HepG2 (cell line): ENCODE measurements around the gene ASXL1. TPM values are rescaled to one million over a fixed set of nuclear protein-coding genes. Genes with fewer than 3 reads are reported as not detected.

Experiments used
- CBFB ChIP-seq: sonication (generic); formaldehyde crosslinking; IDR thresholded peaks from 2 replicates; pipeline ENCODE4 v1.4.0; 2020; ENCODE audit warnings: missing genetic modification reagents
- CCAR2 ChIP-seq: fragments of 200-400 bp; formaldehyde crosslinking; optimal IDR thresholded peaks from 2 replicates; pipeline ENCODE3; 2018; ENCODE audit warnings: low read depth, mild to moderate bottlenecking, low read length, moderate library complexity
- HNF1A ChIP-seq, 2 experiments: sonication (generic) in 1 of 2; formaldehyde crosslinking in 1 of 2; IDR thresholded peaks; 2 replicates each; pipeline versions ENCODE4 v1.4.0 to v1.6.1; 2016 to 2020; ENCODE audit warnings: borderline replicate concordance in 1 of 2, low read depth in 1 of 2, mild to moderate bottlenecking in 1 of 2, missing genetic modification reagents in 1 of 2
- JARID2 ChIP-seq: sonication (generic); formaldehyde crosslinking; IDR thresholded peaks from 2 replicates; pipeline ENCODE4 v1.8.1; 2023; ENCODE audit warnings: missing genetic modification reagents, inconsistent platforms; ENCODE audit not compliant: insufficient replicate concordance
- LCORL ChIP-seq, 2 experiments: fragments of 450-650 bp in 1 of 2; sonication (generic) in 1 of 2; formaldehyde crosslinking in 1 of 2; IDR thresholded peaks; 2 replicates each; pipeline versions ENCODE4 v1.5.0 to v1.6.1; 2017 to 2020; ENCODE audit warnings: antibody characterized with exemption in 1 of 2, missing genetic modification reagents in 1 of 2
- MEF2D ChIP-seq: sonication (generic); formaldehyde crosslinking; IDR thresholded peaks from 2 replicates; pipeline ENCODE4 v1.5.1; 2020; ENCODE audit warnings: mild to moderate bottlenecking, missing genetic modification reagents
- NR1H2 ChIP-seq: sonication (generic); formaldehyde crosslinking; IDR thresholded peaks from 2 replicates; pipeline ENCODE4 v1.8.1; 2022; ENCODE audit warnings: low read depth, missing genetic modification reagents, borderline replicate concordance
- ZFY ChIP-seq: sonication (generic); formaldehyde crosslinking; IDR thresholded peaks from 2 replicates; pipeline ENCODE4 v1.4.0; 2020; ENCODE audit warnings: missing genetic modification reagents
- ZNF205 ChIP-seq: IDR thresholded peaks from 2 replicates; pipeline ENCODE4 v1.6.1; 2018; ENCODE audit warnings: missing biosample characterization, missing genetic modification reagents
- ZNF335 ChIP-seq: sonication (generic); formaldehyde crosslinking; IDR thresholded peaks from 2 replicates; pipeline ENCODE4 v1.4.0; 2020; ENCODE audit warnings: missing genetic modification reagents
- ZNF670 ChIP-seq: sonication (generic); formaldehyde crosslinking; IDR thresholded peaks from 2 replicates; pipeline ENCODE4 v1.8.0; 2022; ENCODE audit warnings: mild to moderate bottlenecking, missing genetic modification reagents, borderline replicate concordance
- ZNF788 ChIP-seq: sonication (generic); formaldehyde crosslinking; IDR thresholded peaks from 2 replicates; pipeline ENCODE4 v1.5.0; 2020; ENCODE audit warnings: mild to moderate bottlenecking, missing genetic modification reagents, borderline replicate concordance
- ZSCAN22 ChIP-seq: sonication (generic); formaldehyde crosslinking; IDR thresholded peaks from 2 replicates; pipeline ENCODE4 v1.4.0; 2020; ENCODE audit warnings: mild to moderate bottlenecking, missing genetic modification reagents
- ZSCAN30 ChIP-seq: sonication (generic); formaldehyde crosslinking; IDR thresholded peaks from 2 replicates; pipeline ENCODE4 v1.5.0; 2020; ENCODE audit warnings: mild to moderate bottlenecking, missing genetic modification reagents
- polyA plus RNA-seq, 8 experiments: library from polyadenylated mRNA; depleted of rRNA in 3 of 8; stranded (reverse) in 7 of 8; unstranded in 1 of 8; fragments of >200 nt; fragmentation: Illumina TruSeq in 4 of 8; extraction: Trizol in 4 of 8; gene quantifications; 2 replicates each; pipeline versions ENCODE4 v1.2.1 to v1.2.3, GENCODE V29; 2011 to 2016; ENCODE audit warnings: low read depth in 4 of 8, missing spikeins in 1 of 8, mixed read lengths in 1 of 8; ENCODE audit not compliant: insufficient read depth in 1 of 8
- total RNA-seq, 5 experiments: library from RNA; depleted of rRNA; stranded (reverse); fragments of >200 nt; fragmentation: Illumina TruSeq; extraction: Trizol; gene quantifications; 2 replicates each; pipeline ENCODE4 v1.2.3, GENCODE V29; 2016; ENCODE audit warnings: low read depth in 1 of 5
- TF ChIP-seq, protein P1 (sequence below): sonication (generic); formaldehyde crosslinking; IDR thresholded peaks from 2 replicates; pipeline ENCODE4 v1.5.0; 2020; ENCODE audit warnings: missing genetic modification reagents
- TF ChIP-seq, protein P2 (sequence below): sonication (generic); formaldehyde crosslinking; IDR thresholded peaks from 2 replicates; pipeline ENCODE4 v1.4.0; 2020; ENCODE audit warnings: mild to moderate bottlenecking, missing genetic modification reagents
- TF ChIP-seq, protein P3 (sequence below): sonication (generic); formaldehyde crosslinking; IDR thresholded peaks from 2 replicates; pipeline ENCODE4 v1.4.0; 2020; ENCODE audit warnings: mild to moderate bottlenecking, missing genetic modification reagents
- TF ChIP-seq, protein P4 (sequence below): IDR thresholded peaks from 2 replicates; pipeline ENCODE4 v1.6.1; 2016; ENCODE audit warnings: missing genetic modification reagents, missing compliant biosample characterization

The ASXL1 gene
- total and polyA plus RNA-seq, 2 of the 13 experiments (the other 11 are each of a cell fraction or from before 2014, with no cell fraction given): 62.1 to 74.8 TPM

DNA sequence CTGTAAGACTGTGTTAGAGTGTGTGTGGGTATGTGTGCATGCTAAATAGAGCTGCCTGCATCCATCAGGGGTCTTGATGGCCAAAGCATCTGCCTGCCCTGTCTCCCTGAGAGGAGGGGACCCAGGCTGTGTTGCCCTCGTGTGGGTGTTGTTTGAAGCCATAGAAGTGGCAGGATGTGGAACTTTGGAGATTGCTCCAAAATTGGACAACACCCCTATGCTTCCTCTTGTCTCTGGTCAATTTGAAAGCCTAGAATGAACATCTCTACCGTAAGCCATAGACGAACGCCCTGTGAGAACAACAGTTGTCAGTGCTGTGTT, 82.6 kb downstream of the ASXL1 start (continued):
- TF ChIP-seq HNF1A (IDR thresholded peaks at IDR 0.05; ENCODE audit: low read depth) (no peak), HNF1A (CRISPR knock-in tag; IDR thresholded peaks at IDR 0.05; ENCODE audit: borderline replicate concordance) (no peak), ZNF788 (CRISPR knock-in tag) (peak; percentile 23; the same call in 1 of the 2 replicates), ZNF205 (CRISPR knock-in tag) (no peak), ZNF335 (CRISPR knock-in tag) (no peak), CBFB (CRISPR knock-in tag) (no peak), MEF2D (no peak), ZNF670 (0 out of 2 replicates have a peak, but pooled peaks have one; percentile 44), LCORL (IDR thresholded peaks at IDR 0.05) (no peak), LCORL (CRISPR knock-in tag; IDR thresholded peaks at IDR 0.05) (no peak), ZSCAN30 (CRISPR knock-in tag) (no peak), CCAR2 (no peak), JARID2 (CRISPR knock-in tag) (no peak), ZSCAN22 (CRISPR knock-in tag) (no peak), NR1H2 (no peak), ZFY (no peak)
- TF ChIP-seq, protein P1, sequence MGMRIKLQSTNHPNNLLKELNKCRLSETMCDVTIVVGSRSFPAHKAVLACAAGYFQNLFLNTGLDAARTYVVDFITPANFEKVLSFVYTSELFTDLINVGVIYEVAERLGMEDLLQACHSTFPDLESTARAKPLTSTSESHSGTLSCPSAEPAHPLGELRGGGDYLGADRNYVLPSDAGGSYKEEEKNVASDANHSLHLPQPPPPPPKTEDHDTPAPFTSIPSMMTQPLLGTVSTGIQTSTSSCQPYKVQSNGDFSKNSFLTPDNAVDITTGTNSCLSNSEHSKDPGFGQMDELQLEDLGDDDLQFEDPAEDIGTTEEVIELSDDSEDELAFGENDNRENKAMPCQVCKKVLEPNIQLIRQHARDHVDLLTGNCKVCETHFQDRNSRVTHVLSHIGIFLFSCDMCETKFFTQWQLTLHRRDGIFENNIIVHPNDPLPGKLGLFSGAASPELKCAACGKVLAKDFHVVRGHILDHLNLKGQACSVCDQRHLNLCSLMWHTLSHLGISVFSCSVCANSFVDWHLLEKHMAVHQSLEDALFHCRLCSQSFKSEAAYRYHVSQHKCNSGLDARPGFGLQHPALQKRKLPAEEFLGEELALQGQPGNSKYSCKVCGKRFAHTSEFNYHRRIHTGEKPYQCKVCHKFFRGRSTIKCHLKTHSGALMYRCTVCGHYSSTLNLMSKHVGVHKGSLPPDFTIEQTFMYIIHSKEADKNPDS (CRISPR knock-in tag): no peak
- TF ChIP-seq, protein P2, sequence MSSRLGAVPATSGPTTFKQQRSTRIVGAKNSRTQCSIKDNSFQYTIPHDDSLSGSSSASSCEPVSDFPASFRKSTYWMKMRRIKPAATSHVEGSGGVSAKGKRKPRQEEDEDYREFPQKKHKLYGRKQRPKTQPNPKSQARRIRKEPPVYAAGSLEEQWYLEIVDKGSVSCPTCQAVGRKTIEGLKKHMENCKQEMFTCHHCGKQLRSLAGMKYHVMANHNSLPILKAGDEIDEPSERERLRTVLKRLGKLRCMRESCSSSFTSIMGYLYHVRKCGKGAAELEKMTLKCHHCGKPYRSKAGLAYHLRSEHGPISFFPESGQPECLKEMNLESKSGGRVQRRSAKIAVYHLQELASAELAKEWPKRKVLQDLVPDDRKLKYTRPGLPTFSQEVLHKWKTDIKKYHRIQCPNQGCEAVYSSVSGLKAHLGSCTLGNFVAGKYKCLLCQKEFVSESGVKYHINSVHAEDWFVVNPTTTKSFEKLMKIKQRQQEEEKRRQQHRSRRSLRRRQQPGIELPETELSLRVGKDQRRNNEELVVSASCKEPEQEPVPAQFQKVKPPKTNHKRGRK: no peak
- TF ChIP-seq, protein P3, sequence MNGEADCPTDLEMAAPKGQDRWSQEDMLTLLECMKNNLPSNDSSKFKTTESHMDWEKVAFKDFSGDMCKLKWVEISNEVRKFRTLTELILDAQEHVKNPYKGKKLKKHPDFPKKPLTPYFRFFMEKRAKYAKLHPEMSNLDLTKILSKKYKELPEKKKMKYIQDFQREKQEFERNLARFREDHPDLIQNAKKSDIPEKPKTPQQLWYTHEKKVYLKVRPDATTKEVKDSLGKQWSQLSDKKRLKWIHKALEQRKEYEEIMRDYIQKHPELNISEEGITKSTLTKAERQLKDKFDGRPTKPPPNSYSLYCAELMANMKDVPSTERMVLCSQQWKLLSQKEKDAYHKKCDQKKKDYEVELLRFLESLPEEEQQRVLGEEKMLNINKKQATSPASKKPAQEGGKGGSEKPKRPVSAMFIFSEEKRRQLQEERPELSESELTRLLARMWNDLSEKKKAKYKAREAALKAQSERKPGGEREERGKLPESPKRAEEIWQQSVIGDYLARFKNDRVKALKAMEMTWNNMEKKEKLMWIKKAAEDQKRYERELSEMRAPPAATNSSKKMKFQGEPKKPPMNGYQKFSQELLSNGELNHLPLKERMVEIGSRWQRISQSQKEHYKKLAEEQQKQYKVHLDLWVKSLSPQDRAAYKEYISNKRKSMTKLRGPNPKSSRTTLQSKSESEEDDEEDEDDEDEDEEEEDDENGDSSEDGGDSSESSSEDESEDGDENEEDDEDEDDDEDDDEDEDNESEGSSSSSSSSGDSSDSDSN: no peak
- TF ChIP-seq, protein P4, sequence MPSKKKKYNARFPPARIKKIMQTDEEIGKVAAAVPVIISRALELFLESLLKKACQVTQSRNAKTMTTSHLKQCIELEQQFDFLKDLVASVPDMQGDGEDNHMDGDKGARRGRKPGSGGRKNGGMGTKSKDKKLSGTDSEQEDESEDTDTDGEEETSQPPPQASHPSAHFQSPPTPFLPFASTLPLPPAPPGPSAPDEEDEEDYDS (CRISPR knock-in tag): no peak
